ENCODE measurements around the gene MXRA7.
"Not testable (repeated sequence)": the region's sequence is repeated elsewhere in the genome, so short reads cannot be mapped to it uniquely, and the experiment has no call there.

Gene MXRA7

DNA sequence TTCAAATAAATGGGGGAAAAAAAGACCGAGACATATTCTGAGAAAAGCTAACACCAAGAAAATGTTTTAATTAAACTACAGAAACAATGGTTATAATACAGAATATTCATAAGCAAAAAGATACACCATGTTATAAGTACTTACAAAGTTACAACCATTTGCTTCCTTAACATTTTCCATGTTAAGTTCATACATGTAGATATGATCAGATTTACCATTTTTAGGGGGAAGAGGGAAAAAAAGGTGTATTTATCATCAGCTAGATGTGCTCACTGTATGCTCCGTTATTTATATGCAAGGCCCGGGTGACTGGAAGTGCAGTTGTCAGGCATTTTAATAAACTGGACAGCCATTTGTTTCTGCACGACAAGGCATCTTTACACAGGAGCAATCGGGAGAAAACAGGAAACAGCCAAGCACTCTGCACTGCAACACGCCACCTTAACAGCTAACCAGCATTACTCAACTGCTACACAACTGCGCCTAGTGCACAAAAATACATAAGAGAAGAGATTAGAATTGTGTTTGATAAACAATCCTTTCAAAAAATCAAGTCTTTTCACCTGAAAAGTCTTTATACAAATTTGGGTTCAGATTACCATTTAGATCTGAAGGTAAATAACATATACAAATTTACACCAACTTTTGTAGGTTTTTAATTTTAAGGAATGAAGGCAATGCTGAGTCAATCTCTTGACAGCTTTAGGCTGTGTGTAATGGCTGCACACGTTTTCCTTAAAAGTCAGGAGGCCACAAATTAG lies 23.5 kb upstream of the MXRA7 start:
- Histone ChIP-seq H3K9ac (ENCODE audit: low read depth, low read length, poor library complexity, severe bottlenecking) (peak overlapping the region; percentile 100), H3K27me3 (ENCODE audit: insufficient read depth, low read length, poor library complexity, severe bottlenecking) (peaks cover 19% of the 10 kb centered on the region), H3F3A (ENCODE audit: low read depth) (peaks cover 11% of the 10 kb centered on the region), H3K36me3 (ENCODE audit: insufficient read depth, low read length) (peaks cover 52% of the 10 kb centered on the region), H4K20me1 (ENCODE audit: insufficient read depth, low read length, poor library complexity, severe bottlenecking) (peaks cover 79% of the 10 kb centered on the region), H3K79me2 (ENCODE audit: insufficient read depth, low read length) (peaks cover 89% of the 10 kb centered on the region), H3K9me2 (replicated peaks; ENCODE audit: low read depth, low read length) (no peaks in the 10 kb centered on the region), H3K4me3 (ENCODE audit: low read length, poor library complexity, severe bottlenecking) (peak overlapping the region; percentile 99), H3K4me1 (ENCODE audit: insufficient read depth, low read length, poor library complexity, severe bottlenecking) (peaks cover 57% of the 10 kb centered on the region), H2AFZ (ENCODE audit: low read length) (no peak overlapping the region), H3K4me2 (ENCODE audit: low read depth, low read length, poor library complexity, severe bottlenecking) (peak overlapping the region; percentile 93), H3K9me3 (ENCODE audit: insufficient read depth, low read depth, low read length) (no peaks in the 10 kb centered on the region)
- TF ChIP-seq, protein P1, sequence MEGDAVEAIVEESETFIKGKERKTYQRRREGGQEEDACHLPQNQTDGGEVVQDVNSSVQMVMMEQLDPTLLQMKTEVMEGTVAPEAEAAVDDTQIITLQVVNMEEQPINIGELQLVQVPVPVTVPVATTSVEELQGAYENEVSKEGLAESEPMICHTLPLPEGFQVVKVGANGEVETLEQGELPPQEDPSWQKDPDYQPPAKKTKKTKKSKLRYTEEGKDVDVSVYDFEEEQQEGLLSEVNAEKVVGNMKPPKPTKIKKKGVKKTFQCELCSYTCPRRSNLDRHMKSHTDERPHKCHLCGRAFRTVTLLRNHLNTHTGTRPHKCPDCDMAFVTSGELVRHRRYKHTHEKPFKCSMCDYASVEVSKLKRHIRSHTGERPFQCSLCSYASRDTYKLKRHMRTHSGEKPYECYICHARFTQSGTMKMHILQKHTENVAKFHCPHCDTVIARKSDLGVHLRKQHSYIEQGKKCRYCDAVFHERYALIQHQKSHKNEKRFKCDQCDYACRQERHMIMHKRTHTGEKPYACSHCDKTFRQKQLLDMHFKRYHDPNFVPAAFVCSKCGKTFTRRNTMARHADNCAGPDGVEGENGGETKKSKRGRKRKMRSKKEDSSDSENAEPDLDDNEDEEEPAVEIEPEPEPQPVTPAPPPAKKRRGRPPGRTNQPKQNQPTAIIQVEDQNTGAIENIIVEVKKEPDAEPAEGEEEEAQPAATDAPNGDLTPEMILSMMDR (conservative IDR thresholded peaks at IDR 0.05; ENCODE audit: low read length): no peak
- TF ChIP-seq EZH2phosphoT487 (IDR thresholded peaks at IDR 0.05; ENCODE audit: borderline replicate concordance): no peak

DNA sequence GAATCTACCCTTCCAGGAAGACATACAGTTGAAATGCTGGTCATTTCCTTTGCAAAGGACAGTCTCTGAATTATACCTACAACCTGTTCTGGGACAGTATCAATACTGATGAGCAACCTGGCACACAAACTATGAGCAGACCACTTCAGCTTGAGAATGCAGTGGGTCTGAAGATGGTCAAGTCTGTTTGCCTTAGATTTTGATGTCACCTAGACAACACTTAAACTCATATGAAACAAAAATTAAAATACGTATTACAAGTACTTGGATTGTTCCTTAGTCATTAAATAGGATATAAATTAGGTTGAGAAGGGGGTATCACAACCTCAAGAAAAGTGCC lies 22.8 kb upstream of the MXRA7 start:
- peak overlapping the region; percentile 99 for H3K4me3 ChIP-seq (ENCODE audit: low read length, poor library complexity, severe bottlenecking)
- peaks cover 19% of the 10 kb centered on the region for H3K27me3 ChIP-seq (ENCODE audit: insufficient read depth, low read length, poor library complexity, severe bottlenecking)
- peaks cover 11% of the 10 kb centered on the region for H3F3A ChIP-seq (ENCODE audit: low read depth)
- peaks cover 52% of the 10 kb centered on the region for H3K36me3 ChIP-seq (ENCODE audit: insufficient read depth, low read length)
- H3K4me1 ChIP-seq (ENCODE audit: insufficient read depth, low read length, poor library complexity, severe bottlenecking): peaks cover 52% of the 10 kb centered on the region
- H3K9ac ChIP-seq (ENCODE audit: low read depth, low read length, poor library complexity, severe bottlenecking): peak overlapping the region; percentile 100
- TF ChIP-seq, protein P1 (conservative IDR thresholded peaks at IDR 0.05; ENCODE audit: low read length): no peak
- no peak for TF ChIP-seq EZH2phosphoT487 (IDR thresholded peaks at IDR 0.05; ENCODE audit: borderline replicate concordance)
- H2AFZ ChIP-seq (ENCODE audit: low read length): no peak overlapping the region
- H3K79me2 ChIP-seq (ENCODE audit: insufficient read depth, low read length): peaks cover 89% of the 10 kb centered on the region
- peak overlapping the region; percentile 93 for H3K4me2 ChIP-seq (ENCODE audit: low read depth, low read length, poor library complexity, severe bottlenecking)
- no peaks in the 10 kb centered on the region for H3K9me2 ChIP-seq (replicated peaks; ENCODE audit: low read depth, low read length)
- no peaks in the 10 kb centered on the region for H3K9me3 ChIP-seq (ENCODE audit: insufficient read depth, low read depth, low read length)
- H4K20me1 ChIP-seq (ENCODE audit: insufficient read depth, low read length, poor library complexity, severe bottlenecking): peaks cover 76% of the 10 kb centered on the region

DNA sequence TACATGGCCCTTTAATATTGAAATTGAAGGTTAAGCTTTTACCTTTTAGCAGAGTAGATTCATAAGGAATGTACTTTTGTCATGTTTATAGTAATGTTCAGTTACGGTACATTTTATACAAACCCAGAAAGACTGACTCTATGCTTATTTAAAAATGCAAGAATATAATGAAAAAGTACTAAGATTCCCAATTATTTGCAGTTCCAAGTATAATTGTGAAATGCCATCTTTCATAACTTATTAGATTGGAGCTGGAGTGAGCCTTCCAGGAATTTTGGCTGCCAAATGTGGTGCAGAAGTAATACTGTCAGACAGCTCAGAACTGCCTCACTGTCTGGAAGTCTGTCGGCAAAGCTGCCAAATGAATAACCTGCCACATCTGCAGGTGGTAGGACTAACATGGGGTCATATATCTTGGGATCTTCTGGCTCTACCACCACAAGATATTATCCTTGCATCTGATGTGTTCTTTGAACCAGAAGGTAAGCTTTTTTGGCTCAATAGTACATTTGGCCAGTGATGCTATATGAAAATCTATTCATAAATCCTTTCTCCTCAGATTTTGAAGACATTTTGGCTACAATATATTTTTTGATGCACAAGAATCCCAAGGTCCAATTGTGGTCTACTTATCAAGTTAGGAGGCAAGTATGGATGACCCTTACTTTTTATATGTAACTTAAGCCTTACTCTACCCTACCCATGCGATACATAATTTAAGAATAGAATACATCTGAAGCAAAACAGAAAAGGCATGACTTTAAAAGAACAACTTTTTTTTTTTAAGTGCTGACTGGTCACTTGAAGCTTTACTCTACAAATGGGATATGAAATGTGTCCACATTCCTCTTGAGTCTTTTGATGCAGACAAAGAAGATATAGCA lies 22.2 kb upstream of the MXRA7 start:
- Histone ChIP-seq H3K36me3 (ENCODE audit: insufficient read depth, low read length) (peaks cover 52% of the 10 kb centered on the region), H2AFZ (ENCODE audit: low read length) (no peak overlapping the region), H3K4me2 (ENCODE audit: low read depth, low read length, poor library complexity, severe bottlenecking) (peak overlapping the region; percentile 93), H3K9me3 (ENCODE audit: insufficient read depth, low read depth, low read length) (no peaks in the 10 kb centered on the region), H3F3A (ENCODE audit: low read depth) (peaks cover 11% of the 10 kb centered on the region), H3K9me2 (replicated peaks; ENCODE audit: low read depth, low read length) (no peaks in the 10 kb centered on the region), H3K4me3 (ENCODE audit: low read length, poor library complexity, severe bottlenecking) (peak overlapping the region; percentile 99), H3K79me2 (ENCODE audit: insufficient read depth, low read length) (peaks cover 89% of the 10 kb centered on the region), H4K20me1 (ENCODE audit: insufficient read depth, low read length, poor library complexity, severe bottlenecking) (peaks cover 72% of the 10 kb centered on the region), H3K27me3 (ENCODE audit: insufficient read depth, low read length, poor library complexity, severe bottlenecking) (peaks cover 19% of the 10 kb centered on the region), H3K9ac (ENCODE audit: low read depth, low read length, poor library complexity, severe bottlenecking) (peak overlapping the region; percentile 100), H3K4me1 (ENCODE audit: insufficient read depth, low read length, poor library complexity, severe bottlenecking) (peaks cover 49% of the 10 kb centered on the region)
- TF ChIP-seq, protein P1 (conservative IDR thresholded peaks at IDR 0.05; ENCODE audit: low read length): no peak
- TF ChIP-seq EZH2phosphoT487 (IDR thresholded peaks at IDR 0.05; ENCODE audit: borderline replicate concordance): no peak

DNA sequence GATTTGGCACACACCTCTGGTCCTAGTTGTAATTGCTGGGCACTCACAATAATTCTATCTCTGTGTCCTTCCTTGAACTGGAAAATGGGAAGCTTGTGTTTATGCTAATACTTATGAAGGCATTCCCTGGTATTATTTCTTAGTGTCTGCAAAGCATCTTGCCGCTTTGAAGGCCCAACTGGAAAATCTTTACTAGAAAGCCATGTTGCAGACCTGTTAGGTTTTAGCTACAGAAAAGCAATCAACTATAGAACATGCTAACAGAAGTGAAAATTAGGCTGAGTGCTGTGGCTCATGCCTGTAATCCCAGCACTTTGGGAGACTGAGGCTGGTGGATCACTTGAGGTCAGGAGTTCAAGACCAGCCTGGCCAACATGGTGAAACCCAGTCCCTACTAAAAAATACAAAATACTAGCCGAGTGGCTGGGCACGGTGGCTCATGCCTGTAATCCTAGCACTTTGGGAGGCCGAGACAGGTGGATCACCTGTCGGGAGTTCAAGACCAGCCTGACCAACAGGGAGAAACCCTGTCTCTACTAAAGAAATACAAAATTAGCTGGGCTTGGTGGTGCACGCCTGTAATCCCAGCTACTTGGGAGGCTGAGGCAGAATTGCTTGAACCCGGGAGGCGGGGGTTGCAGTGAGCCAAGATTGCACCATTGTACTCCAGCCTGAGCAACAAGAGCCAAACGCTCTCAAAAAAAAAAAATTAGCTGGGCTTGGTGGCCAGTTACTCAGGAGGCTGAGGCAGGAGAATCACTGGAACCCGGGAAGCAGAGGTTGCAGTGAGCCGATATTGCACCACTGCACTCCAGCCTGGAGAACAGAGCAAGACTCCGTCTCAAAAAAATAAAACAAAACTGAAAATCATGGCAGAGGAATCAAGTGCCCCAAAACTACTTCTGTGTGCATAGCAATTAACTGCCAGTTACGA lies 21.3 kb upstream of the MXRA7 start:
- H3K4me1 ChIP-seq (ENCODE audit: insufficient read depth, low read length, poor library complexity, severe bottlenecking): peaks cover 54% of the 10 kb centered on the region
- H4K20me1 ChIP-seq (ENCODE audit: insufficient read depth, low read length, poor library complexity, severe bottlenecking): peaks cover 81% of the 10 kb centered on the region
- peak overlapping the region; percentile 93 for H3K4me2 ChIP-seq (ENCODE audit: low read depth, low read length, poor library complexity, severe bottlenecking)
- H3K4me3 ChIP-seq (ENCODE audit: low read length, poor library complexity, severe bottlenecking): peak overlapping the region; percentile 99
- not testable (repeated sequence) for H2AFZ ChIP-seq (ENCODE audit: low read length); H3K9me2 ChIP-seq (replicated peaks; ENCODE audit: low read depth, low read length); H3K9me3 ChIP-seq (ENCODE audit: insufficient read depth, low read depth, low read length)
- H3K9ac ChIP-seq (ENCODE audit: low read depth, low read length, poor library complexity, severe bottlenecking): peak overlapping the region; percentile 100
- peaks cover 14% of the 10 kb centered on the region for H3F3A ChIP-seq (ENCODE audit: low read depth)
- peaks cover 52% of the 10 kb centered on the region for H3K36me3 ChIP-seq (ENCODE audit: insufficient read depth, low read length)
- peaks cover 97% of the 10 kb centered on the region for H3K79me2 ChIP-seq (ENCODE audit: insufficient read depth, low read length)
- H3K27me3 ChIP-seq (ENCODE audit: insufficient read depth, low read length, poor library complexity, severe bottlenecking): peaks cover 19% of the 10 kb centered on the region
